ENCODE results near the gene KIAA1549.

GRCh38 chr7:138918176-138918575 is 63.0 kb downstream of the KIAA1549 start:
- TF ChIP-seq CTCF (IDR thresholded peaks at IDR 0.05) (no peak), SMAD4 (CRISPR knock-in tag; IDR thresholded peaks at IDR 0.05) (no peak), TEAD4 (CRISPR knock-in tag; IDR thresholded peaks at IDR 0.05) (no peak)
- TF ChIP-seq, protein P1, sequence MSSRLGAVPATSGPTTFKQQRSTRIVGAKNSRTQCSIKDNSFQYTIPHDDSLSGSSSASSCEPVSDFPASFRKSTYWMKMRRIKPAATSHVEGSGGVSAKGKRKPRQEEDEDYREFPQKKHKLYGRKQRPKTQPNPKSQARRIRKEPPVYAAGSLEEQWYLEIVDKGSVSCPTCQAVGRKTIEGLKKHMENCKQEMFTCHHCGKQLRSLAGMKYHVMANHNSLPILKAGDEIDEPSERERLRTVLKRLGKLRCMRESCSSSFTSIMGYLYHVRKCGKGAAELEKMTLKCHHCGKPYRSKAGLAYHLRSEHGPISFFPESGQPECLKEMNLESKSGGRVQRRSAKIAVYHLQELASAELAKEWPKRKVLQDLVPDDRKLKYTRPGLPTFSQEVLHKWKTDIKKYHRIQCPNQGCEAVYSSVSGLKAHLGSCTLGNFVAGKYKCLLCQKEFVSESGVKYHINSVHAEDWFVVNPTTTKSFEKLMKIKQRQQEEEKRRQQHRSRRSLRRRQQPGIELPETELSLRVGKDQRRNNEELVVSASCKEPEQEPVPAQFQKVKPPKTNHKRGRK (CRISPR knock-in tag; IDR thresholded peaks at IDR 0.05; ENCODE audit: borderline replicate concordance): no peak

Measured in WTC11 (cell line).